ENCODE measurements around the gene POLE2.
"Not testable (repeated sequence)": the region's sequence is repeated elsewhere in the genome, so short reads cannot be mapped to it uniquely, and the experiment has no call there.

Gene POLE2

DNA sequence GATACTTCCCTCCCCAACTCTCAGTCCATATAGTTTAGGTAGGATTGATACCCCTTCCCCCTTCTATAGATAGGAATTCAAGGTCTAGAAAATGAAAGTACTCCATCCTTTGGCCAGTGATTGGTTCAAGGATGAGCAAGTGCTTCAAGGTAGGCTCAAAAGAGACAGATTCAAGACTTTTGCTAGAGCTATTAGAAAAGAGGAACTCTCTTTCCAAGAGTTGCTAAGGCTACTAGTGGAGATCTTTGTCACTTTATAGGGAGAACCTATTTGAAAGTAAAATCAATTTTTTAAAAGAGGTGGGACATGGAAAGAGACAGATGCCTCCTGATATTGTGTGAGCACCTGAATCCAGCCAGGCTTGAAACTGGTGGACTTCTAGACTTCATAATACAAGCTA lies 17.5 kb downstream of the POLE2 start:
- no peak for FAIRE-seq
- DNase-seq (ENCODE audit: insufficient read length, low spot score), result no peak

DNA sequence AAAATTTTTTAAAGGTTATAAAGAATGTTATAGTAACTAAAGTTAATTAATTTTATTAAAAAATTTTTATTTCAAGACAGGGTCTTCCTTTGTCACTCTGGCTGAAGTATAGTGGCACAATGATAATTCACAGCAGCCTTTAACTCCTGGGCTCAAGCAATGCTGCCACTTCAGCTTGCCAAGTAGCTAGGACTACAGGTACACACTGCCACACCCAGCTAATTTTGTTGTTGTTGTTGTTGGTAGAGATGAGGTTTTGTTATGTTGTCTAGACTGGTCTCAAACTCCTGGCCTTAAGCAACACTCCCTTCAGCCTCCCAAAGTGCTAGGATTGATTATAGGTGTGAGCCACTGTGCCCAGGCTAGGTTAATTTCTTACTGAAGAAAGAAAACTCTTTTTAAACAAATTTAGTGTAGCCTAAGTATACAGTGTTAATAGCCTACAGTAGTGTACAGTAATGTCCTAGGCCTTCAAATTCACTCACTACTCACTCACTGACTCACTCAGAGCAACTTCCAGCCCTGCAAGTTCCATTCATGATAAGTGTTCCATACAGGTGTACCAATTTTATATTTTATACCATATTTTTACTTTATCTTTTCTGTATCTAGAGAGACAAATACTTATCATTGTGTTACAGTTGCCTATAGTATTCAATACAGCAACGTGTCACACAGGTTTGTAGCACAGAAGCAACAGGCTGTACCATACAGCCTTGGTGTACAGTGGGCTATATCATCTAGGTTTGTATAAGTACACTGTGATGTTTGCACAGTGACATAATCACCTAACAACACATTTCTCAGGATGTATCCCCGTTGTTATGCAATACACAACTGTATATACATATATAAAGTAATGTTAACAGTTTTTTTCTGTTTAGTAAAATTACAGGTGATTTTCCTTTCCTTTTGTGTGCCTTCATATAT lies 28.2 kb downstream of the POLE2 start:
- no peak for FAIRE-seq
- no peak for DNase-seq (ENCODE audit: insufficient read length, low spot score)

DNA sequence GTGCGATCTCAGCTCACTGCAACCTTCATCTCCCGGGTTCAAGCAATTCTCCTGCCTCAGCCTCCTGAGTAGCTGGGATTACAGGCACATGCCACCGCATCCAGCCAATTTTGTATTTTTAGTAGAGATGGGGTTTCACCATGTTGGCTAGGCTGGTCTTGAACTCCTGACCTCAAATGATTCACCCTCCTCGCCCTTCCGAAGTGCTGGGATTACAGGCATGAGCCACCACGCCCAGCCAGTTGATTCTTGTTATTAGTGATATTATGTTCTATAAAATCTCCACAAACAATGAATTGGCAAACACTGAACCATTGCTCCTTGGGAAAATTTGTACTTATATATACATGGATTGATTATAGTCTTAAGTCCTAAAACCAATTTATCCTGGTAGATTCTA lies 30.5 kb downstream of the POLE2 start:
- not testable (repeated sequence) for FAIRE-seq; DNase-seq (ENCODE audit: insufficient read length, low spot score)

DNA sequence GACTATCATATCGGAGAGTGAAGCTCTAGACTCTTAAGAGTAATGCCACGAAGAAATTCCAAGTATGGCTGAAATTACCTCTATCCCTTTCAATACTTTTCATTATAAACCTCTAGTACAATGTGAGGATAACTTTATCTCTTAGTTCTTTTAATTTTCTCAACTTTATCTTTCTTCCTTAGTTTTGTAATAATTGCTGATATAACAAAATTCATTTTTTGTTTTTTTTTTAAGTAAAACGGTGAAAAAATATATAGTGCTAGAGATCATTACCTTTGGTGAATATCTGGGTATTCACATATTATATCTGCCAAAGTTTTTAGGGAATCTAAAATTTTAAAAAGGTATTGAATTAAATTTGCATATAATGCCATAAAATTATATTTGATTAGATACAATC lies 33.5 kb downstream of the POLE2 start:
- no peak for FAIRE-seq
- DNase-seq (ENCODE audit: insufficient read length, low spot score), result no peak

DNA sequence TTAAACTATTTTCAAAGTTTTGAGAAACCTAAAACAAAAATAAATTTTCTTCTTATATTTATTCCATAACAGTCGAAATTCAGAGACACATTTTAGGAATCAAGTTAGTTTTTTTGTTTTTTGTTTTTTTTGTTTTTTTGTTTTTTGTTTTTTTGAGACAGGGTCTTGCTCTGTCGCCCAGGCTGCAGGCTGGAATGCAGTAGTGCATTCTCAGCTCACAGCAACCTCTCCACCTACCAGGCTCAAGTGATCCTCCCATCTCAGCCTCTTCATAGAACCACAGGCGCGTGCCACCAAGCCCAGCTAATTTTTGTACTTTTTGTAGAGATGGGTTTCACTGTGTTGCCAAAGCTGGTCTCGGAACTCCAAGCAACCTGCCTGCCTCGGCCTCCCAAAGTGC lies 34.5 kb downstream of the POLE2 start:
- DNase-seq (ENCODE audit: insufficient read length, low spot score), result no peak
- FAIRE-seq, result no peak

DNA sequence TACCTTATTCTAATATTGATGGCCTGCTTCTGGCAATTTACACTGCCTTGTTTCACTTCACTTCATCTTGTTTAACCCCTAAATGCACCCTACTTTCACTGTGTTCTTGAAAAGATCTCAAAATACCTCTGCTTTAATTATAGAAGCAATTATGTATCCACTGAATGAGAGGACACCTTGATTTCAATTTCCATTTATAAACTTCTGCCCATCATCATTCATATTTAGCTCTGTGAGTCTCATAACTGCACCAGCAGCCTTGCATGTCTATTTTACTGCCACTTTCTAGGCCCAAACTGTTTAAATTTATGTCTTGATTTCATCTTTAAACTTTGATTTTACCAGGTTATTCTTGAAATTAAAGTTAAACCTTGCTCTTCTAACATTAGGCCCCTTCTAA lies 45.9 kb downstream of the POLE2 start:
- FAIRE-seq (no peak), DNase-seq (ENCODE audit: insufficient read length, low spot score) (no peak)

DNA sequence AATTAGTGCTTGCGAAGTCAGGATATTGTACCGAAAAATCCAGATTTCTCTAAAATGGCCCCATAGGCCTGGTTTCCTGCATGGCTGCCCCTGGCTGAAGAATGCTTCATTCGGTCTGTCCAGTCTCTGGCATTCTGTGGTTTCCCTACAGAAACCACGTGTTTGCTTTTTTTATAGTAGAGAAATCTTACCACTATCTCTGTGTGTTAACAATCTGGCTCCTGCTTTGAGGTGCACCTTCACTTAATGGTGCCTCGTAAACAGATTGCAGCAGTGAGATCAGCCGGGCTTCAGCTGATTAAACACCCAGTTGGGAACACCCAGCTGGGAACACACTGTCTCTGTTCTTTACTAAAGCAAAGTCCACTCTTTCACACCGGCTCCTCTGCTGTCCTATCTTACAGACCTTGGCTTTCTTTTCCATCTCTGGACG lies 46.3 kb downstream of the POLE2 start:
- no peak for DNase-seq (ENCODE audit: insufficient read length, low spot score)
- no peak for FAIRE-seq

DNA sequence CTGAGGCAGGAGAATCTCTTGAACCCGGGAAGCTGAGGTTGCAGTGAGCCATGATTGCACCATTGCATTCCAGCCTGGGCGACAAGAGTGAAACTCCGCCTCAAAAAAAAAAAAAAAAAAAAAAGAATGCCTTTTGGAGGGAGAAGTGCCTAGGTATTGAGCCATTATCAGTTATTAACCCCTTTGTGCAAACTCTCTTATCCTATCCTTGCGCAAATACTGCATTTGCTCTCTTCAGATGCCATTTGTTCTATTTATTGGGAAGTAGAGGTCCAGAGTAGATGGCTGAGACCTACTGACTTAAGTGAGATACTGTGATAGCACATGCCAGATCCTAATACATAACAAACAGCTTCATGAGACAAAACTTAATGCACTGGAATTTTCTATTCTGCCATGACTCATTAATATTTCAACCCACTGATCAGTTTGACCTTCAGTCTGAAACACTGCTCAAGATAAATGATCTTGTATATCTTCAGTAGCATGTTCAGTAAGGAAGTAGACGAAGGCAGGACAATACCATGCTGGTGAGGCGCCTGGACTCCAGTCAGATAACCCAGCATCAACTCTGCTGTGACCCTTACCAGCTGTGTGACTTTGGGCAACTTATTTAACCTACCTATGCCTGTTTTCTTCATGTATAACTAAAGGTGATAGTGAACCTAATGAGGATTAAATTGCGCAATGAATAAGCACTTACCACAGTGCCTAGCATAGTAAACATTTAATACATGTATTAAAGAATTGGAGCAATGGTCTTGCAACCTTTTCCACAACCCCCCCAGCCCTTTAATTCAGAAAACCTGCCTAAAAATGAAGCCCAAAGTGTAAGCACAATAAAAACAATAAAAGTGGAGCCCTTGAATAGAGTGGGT lies 47.2 kb downstream of the POLE2 start:
- no peak for FAIRE-seq
- no peak for DNase-seq (ENCODE audit: insufficient read length, low spot score)

DNA sequence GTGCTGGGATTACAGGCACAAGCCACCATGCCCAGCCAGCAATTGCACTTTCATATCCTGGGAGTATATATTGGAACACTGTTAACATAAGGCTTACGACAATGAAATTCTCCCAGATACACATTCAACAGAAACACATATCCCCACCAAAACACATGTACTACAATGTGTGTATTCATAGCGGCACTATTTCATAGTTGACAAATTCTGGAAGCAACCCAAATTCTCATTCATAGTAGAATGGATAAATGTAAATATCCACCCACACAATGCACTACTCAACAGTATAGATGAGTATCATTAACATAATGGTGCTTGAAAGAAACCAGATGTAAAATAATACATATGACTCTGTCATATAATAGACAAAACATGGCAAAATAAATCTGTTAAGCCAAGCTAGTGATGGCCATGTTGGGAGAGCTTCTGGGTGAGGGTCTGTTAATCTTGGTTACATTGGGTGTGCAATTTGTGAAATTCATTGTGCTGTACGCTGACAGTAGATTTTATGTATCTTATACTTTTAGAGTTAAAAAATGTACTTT lies 50.4 kb downstream of the POLE2 start:
- FAIRE-seq (no peak), DNase-seq (ENCODE audit: insufficient read length, low spot score) (no peak)

DNA sequence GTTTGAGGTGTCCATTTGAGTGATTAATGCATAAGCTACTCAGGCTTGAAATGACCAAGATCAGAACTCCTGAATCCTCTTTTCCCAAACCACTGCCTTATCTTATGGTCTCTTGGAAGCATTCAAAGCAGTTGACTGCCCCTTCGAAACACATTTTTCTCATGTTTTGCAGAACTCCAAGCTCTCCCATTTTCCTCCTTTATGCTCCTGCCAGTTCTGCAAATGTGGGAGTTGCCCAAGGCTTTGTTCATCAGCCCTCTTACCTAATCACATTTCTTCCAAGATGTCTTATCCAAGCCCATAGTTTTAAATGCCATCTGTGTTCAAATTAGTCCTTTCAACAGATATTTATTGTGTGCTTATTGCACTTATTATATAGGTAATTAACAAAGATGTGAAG lies 51.1 kb downstream of the POLE2 start:
- FAIRE-seq (no peak), DNase-seq (ENCODE audit: insufficient read length, low spot score) (no peak)

DNA sequence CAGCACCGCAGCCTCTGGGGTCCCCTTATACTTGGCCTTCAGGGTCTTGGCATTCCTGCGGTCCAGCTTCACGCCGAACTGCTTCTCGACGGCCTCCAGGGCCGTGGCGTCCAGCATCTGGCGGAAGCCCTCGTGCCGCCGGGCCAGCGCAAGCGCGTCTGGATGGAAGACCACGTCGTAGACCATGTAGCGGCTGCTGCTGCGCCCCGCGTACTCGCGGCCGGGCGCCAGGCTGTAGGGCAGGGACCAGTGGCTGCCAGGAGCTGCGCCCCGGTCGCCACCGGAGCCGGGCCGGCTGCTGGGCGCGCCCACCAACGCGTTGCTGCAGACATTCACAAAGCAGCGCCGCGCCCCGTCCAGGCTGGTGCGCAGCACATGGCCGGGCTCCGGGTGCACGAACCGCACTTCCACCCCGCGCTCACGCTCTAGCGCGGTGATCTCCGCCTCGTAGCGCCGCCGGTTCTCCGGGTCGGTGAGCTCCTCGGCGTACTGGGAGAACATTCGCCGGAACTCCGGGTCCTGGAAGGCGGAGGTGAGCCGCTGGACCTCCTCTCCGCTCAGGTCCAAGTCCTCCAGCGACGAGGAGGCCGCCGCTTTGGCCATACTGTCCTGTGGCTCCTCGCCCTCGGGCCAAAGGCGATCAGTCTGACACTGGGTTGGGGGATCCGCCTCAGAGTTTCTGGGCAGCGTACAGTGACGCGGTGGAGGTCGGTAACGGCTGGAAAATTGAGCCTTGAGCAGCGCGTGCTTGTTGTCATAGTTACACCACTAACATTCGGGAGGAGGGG lies 53.3 kb downstream of the POLE2 start, which contains the start of gene DNAAF2:
TSS of gene DNAAF2 (minus strand) at position 698 of the 788 bp plus-strand sequence. CDS start at position 603, 95 bp downstream.
- DNase-seq (ENCODE audit: insufficient read length, low spot score) (peak; percentile 36), FAIRE-seq (no peak)

DNA sequence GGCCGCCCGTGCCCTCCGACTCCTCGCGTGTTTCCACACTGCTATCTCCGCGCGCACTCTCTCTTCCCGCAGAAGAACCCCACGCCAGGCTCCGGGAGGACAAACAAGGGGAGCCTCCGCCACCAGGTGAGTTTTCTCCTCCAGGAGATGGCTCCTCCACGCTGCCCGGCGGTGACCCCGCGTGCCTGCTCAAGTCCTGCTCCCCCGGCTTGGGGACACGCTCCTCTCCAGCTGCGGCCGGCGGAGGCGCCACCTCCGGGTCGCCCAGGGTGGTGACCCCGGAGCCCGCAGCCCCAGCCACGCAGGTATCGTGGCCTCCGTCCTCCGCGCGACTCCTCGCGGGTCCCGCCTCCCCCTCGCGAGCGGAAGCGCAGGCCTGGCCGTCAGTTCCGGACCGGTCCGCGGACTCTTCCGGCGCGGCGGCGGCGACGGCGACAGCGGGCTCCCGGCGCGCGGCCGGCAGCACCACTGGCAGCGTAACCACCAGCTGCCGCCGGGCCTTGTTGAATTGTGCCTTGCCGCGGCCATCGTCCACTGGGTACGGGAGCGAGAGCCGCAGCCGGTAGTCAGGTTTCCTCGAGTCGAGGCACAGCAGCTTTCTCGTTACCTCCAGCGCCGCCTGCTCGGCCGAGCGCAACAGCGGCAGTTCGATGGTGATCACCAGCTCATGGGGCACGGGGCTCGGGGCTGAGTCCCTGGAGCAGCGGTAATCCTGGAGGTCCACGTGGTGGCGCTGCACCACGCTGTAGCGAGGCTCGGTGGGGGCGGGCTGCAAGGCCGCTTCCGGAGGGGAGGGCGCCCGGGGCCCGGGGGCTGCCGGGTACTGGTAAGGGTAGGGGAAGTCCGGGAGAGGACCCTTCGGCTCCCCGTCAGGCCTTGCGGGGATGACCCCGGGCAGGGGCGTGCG lies 54.1 kb downstream of the POLE2 start:
- FAIRE-seq, result peak; percentile 84
- DNase-seq (ENCODE audit: insufficient read length, low spot score), result peak; percentile 84

DNA sequence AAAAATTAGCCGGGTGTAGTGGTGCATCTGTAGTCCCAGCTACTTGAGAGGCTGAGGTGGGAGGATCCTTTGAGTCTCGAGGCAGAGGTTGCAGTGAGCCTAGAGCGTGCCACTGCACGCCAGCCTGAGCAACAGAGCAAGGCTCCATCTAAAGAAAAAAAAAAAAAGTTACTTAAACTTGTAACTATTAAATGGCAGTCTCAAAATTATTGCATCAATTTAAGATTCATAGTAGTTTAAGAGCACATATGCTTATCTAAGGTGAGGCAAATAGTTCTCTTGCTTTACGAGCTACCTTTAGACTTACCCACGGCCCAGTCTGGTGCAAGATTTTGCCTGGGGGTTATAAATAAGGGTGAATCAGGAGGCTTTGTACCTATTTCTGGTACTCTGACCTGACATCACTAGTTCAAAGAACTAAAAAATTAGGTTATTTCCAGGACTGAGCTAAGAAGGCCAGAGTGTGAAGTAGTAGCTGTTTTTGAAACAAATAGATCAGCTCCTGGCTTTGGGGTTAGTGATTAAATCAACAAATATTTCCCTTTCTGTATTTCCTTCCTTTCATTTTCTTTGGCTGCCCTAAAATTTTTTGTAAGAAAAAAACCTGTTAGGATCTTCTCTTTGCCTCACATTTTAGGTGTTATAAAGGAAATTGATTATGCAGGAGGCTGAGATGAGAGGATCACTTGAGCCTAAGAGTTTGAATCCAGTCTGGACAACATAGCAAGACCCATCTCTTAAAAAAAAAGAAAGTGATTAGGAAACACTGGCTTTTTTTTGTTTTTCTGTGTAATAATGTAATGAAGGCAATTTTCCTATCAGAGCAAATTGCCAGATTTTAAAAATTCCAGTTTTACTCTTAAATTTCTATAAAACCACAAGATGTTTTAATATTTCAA lies 63.8 kb downstream of the POLE2 start:
- no peak for DNase-seq (ENCODE audit: insufficient read length, low spot score)
- no peak for FAIRE-seq

DNA sequence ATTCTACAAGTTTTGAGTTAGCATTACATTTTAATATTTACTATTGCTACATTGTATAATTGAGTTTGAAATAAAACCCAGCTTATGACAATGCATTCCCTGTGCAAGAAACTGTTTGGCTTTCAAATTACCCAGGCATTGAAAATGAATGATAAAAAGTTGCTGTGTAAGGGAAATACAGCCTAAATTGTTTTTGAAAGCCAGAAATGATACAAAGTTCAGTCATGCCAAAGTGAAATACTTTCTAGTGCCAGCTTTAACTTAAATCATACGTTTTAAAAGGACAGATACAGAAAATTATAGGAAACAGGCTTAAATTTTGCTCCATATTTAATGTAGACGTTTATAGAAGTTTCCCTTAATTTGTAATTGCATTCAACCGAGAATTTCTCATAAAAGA lies 64.6 kb downstream of the POLE2 start:
- FAIRE-seq, result no peak
- DNase-seq (ENCODE audit: insufficient read length, low spot score), result no peak

DNA sequence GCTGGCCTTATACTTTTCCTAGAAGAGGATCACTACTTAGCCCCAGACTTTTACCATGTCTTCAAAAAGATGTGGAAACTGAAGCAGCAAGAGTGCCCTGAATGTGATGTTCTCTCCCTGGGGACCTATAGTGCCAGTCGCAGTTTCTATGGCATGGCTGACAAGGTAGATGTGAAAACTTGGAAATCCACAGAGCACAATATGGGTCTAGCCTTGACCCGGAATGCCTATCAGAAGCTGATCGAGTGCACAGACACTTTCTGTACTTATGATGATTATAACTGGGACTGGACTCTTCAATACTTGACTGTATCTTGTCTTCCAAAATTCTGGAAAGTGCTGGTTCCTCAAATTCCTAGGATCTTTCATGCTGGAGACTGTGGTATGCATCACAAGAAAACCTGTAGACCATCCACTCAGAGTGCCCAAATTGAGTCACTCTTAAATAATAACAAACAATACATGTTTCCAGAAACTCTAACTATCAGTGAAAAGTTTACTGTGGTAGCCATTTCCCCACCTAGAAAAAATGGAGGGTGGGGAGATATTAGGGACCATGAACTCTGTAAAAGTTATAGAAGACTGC lies 65.9 kb downstream of the POLE2 start:
- FAIRE-seq, result no peak

DNA sequence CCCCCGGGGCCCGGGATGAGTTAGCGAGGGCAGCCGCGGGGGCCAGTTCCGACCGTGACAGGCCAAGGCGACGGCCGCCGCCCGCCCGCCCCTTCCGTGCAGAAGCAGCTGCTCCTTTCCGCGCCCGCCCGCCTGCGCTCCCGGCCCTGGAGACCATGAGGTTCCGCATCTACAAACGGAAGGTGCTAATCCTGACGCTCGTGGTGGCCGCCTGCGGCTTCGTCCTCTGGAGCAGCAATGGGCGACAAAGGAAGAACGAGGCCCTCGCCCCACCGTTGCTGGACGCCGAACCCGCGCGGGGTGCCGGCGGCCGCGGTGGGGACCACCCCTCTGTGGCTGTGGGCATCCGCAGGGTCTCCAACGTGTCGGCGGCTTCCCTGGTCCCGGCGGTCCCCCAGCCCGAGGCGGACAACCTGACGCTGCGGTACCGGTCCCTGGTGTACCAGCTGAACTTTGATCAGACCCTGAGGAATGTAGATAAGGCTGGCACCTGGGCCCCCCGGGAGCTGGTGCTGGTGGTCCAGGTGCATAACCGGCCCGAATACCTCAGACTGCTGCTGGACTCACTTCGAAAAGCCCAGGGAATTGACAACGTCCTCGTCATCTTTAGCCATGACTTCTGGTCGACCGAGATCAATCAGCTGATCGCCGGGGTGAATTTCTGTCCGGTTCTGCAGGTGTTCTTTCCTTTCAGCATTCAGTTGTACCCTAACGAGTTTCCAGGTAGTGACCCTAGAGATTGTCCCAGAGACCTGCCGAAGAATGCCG lies 66.7 kb downstream of the POLE2 start:
- DNase-seq (ENCODE audit: insufficient read length, low spot score) (no peak), FAIRE-seq (no peak)

More for the DNA sequence above, 65.9 kb downstream of the POLE2 start:
- no peak for DNase-seq (ENCODE audit: insufficient read length, low spot score)
